ENCODE results near the gene PRSS56. TPM values are rescaled to one million over a fixed set of nuclear protein-coding genes. Genes with fewer than 3 reads are reported as not detected.

Gene PRSS56
- total RNA-seq, 1 experiment from 2014 or later, result 0.18 TPM

DNA sequence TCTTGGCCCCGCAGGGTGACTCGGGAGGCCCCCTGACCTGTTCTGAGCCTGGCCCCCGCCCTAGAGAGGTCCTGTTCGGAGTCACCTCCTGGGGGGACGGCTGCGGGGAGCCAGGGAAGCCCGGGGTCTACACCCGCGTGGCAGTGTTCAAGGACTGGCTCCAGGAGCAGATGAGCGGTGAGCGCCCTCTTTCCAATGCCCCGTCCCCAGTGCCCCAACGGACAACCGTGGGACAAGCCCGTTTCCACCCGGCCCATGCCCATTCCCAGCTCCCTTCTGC, 3.2 kb downstream of the PRSS56 start:
- Histone ChIP-seq H3K36me3 (ENCODE audit: control insufficient read depth, insufficient read depth, low read length) (no peaks in the 10 kb centered on the region), H3K27me3 (ENCODE audit: control insufficient read depth, insufficient read depth, low read length) (no peaks in the 10 kb centered on the region), H3K9me3 (ENCODE audit: control insufficient read depth, insufficient read depth, low read depth, low read length) (no peaks in the 10 kb centered on the region), H3K4me3 (ENCODE audit: low read depth in 2 of 2, low read length in 2 of 2) (peak overlapping the region; percentile 37 to 38), H3K27ac (ENCODE audit: low read length) (no peak overlapping the region), H3K4me1 (ENCODE audit: control insufficient read depth, insufficient read depth, low read length) (peaks cover 6% of the 10 kb centered on the region; the same call in 1 of the 2 replicates)
- ATAC-seq (peak; percentile 36), DNase-seq (ENCODE audit: low read depth, low spot score) (no peak)
- TF ChIP-seq TCF7L2 (IDR thresholded peaks at IDR 0.05; ENCODE audit: low read depth, low read length) (no peak), SIN3A (IDR thresholded peaks at IDR 0.05; ENCODE audit: borderline replicate concordance, insufficient read depth, low read depth, low read length) (no peak), POLR2AphosphoS5 (IDR thresholded peaks at IDR 0.05; ENCODE audit: low read depth, low read length) (no peak)
- TF ChIP-seq, protein P1, sequence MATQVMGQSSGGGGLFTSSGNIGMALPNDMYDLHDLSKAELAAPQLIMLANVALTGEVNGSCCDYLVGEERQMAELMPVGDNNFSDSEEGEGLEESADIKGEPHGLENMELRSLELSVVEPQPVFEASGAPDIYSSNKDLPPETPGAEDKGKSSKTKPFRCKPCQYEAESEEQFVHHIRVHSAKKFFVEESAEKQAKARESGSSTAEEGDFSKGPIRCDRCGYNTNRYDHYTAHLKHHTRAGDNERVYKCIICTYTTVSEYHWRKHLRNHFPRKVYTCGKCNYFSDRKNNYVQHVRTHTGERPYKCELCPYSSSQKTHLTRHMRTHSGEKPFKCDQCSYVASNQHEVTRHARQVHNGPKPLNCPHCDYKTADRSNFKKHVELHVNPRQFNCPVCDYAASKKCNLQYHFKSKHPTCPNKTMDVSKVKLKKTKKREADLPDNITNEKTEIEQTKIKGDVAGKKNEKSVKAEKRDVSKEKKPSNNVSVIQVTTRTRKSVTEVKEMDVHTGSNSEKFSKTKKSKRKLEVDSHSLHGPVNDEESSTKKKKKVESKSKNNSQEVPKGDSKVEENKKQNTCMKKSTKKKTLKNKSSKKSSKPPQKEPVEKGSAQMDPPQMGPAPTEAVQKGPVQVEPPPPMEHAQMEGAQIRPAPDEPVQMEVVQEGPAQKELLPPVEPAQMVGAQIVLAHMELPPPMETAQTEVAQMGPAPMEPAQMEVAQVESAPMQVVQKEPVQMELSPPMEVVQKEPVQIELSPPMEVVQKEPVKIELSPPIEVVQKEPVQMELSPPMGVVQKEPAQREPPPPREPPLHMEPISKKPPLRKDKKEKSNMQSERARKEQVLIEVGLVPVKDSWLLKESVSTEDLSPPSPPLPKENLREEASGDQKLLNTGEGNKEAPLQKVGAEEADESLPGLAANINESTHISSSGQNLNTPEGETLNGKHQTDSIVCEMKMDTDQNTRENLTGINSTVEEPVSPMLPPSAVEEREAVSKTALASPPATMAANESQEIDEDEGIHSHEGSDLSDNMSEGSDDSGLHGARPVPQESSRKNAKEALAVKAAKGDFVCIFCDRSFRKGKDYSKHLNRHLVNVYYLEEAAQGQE (IDR thresholded peaks at IDR 0.05; ENCODE audit: insufficient read depth in 1 of 2, low read depth in 2 of 2, low read length in 1 of 2), result no peak
- TF ChIP-seq, protein P2, sequence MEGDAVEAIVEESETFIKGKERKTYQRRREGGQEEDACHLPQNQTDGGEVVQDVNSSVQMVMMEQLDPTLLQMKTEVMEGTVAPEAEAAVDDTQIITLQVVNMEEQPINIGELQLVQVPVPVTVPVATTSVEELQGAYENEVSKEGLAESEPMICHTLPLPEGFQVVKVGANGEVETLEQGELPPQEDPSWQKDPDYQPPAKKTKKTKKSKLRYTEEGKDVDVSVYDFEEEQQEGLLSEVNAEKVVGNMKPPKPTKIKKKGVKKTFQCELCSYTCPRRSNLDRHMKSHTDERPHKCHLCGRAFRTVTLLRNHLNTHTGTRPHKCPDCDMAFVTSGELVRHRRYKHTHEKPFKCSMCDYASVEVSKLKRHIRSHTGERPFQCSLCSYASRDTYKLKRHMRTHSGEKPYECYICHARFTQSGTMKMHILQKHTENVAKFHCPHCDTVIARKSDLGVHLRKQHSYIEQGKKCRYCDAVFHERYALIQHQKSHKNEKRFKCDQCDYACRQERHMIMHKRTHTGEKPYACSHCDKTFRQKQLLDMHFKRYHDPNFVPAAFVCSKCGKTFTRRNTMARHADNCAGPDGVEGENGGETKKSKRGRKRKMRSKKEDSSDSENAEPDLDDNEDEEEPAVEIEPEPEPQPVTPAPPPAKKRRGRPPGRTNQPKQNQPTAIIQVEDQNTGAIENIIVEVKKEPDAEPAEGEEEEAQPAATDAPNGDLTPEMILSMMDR (IDR thresholded peaks at IDR 0.05), result no peak
- POLR2A ChIA-PET, result no interaction called here
- no TSS peak for BruUV-seq (replicated peaks)
- in situ Hi-C loops (cut with HindIII; ENCODE audit: low pct_unique_long_range_greater_than_20kb, low sequenced_read_pairs) (no loop called here), intact Hi-C loops (cut with micrococcal nuclease; ENCODE audit: unreplicated experiment) (loop anchor here (2.0 to 10.0 kb wide), 3 partner anchors 77 to 619 kb away; no protein-coding TSS in a partner anchor)
- CTCF ChIA-PET, result interaction anchor here (0.6 to 1.9 kb wide), 5 partner anchors 8 to 606 kb away, joined by 3 to 7 read pairs (median 5); no protein-coding TSS in a partner anchor

DNA sequence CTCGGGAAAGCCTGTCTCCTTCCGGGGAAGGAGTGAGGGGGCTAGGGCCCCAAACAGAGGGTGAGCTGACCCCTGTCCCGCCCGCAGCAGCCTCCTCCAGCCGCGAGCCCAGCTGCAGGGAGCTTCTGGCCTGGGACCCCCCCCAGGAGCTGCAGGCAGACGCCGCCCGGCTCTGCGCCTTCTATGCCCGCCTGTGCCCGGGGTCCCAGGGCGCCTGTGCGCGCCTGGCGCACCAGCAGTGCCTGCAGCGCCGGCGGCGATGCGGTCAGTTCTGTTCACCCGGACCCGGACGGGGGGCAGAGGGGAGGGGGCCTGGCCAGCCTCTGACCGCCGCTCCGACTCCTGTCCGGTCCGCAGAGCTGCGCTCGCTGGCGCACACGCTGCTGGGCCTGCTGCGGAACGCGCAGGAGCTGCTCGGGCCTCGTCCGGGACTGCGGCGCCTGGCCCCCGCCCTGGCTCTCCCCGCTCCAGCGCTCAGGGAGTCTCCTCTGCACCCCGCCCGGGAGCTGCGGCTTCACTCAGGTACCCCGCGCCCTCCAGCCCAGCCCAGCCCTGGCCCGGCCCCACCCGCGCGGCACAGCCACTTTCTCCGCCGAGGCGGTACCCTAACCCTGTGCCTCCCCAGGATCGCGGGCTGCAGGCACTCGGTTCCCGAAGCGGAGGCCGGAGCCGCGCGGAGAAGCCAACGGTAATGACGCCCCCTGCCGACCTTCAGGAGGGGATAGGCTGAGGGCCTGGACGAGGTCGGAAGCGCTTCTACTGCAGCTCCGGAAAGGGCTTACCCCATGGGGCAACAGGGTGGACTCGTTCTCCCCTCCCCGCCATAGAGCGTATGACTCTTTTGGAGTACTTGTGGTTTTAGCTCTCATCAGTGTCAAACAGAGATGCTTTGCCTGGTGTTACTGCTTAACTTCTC, 3.8 kb downstream of the PRSS56 start:
- Histone ChIP-seq H3K27ac (ENCODE audit: low read length) (no peak overlapping the region), H3K27me3 (ENCODE audit: control insufficient read depth, insufficient read depth, low read length) (no peaks in the 10 kb centered on the region), H3K4me3 (ENCODE audit: low read depth in 2 of 2, low read length in 2 of 2) (peak overlapping the region; percentile 37 to 38), H3K4me1 (ENCODE audit: control insufficient read depth, insufficient read depth, low read length) (peaks cover 6% of the 10 kb centered on the region; the same call in 1 of the 2 replicates), H3K36me3 (ENCODE audit: control insufficient read depth, insufficient read depth, low read length) (no peaks in the 10 kb centered on the region), H3K9me3 (ENCODE audit: control insufficient read depth, insufficient read depth, low read depth, low read length) (no peaks in the 10 kb centered on the region)
- ChIA-PET CTCF (interaction anchor here (0.6 to 1.3 kb wide), 4 partner anchors 9 to 606 kb away, joined by 3 to 6 read pairs (median 5); no protein-coding TSS in a partner anchor), POLR2A (no interaction called here)
- in situ Hi-C loops (cut with HindIII; ENCODE audit: low pct_unique_long_range_greater_than_20kb, low sequenced_read_pairs) (no loop called here), intact Hi-C loops (cut with micrococcal nuclease; ENCODE audit: unreplicated experiment) (loop anchor here (2.0 to 10.0 kb wide), 3 partner anchors 77 to 619 kb away; no protein-coding TSS in a partner anchor)
- no peak for TF ChIP-seq POLR2AphosphoS5 (IDR thresholded peaks at IDR 0.05; ENCODE audit: low read depth, low read length)
- TF ChIP-seq, protein P2 (IDR thresholded peaks at IDR 0.05), result peak; percentile 83; the same call in 1 of the 2 replicates
- no TSS peak for BruUV-seq (replicated peaks)
- DNase-seq (ENCODE audit: low read depth, low spot score), result no peak
- ATAC-seq, result peak; percentile 78
